SKM-1 treated with dmso at 0.1 percent for 144 hours (cell line): ENCODE results near the gene STAC.

Experiments used
- DNase-seq: peaks from one replicate; lab custom pipeline; 2025; ENCODE audit not compliant: unreplicated experiment; lab: John Stamatoyannopoulos, UW

Gene STAC

GRCh38 chr3:36511791-36512486, 131.6 kb downstream of the STAC start:
- DNase-seq = no peak

- no peak for DNase-seq
These were observed 132.3 kb downstream of the STAC start for GRCh38 chr3:36512555-36512954.

DNA sequence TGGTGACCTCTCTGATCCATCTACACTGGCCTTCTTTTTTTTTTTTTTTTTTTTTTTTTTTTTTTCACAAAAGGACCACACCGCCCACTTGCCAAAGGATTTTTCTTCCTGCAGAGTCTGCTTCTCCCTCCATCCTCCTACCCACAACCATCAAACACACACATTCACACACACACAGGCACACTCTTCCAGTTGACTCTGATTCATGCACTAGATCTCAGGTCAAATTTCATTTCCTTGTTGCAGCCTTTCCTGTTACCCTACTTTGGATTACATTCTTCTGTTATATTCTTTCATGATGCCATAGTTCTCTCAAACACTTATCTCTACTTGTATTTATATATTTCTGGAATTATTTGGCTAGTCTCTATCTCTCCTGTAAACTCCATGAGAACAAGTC, 133.9 kb downstream of the STAC start:
- DNase-seq = no peak

- no peak for DNase-seq
These were observed 139.4 kb downstream of the STAC start for GRCh38 chr3:36519682-36520081.

DNA sequence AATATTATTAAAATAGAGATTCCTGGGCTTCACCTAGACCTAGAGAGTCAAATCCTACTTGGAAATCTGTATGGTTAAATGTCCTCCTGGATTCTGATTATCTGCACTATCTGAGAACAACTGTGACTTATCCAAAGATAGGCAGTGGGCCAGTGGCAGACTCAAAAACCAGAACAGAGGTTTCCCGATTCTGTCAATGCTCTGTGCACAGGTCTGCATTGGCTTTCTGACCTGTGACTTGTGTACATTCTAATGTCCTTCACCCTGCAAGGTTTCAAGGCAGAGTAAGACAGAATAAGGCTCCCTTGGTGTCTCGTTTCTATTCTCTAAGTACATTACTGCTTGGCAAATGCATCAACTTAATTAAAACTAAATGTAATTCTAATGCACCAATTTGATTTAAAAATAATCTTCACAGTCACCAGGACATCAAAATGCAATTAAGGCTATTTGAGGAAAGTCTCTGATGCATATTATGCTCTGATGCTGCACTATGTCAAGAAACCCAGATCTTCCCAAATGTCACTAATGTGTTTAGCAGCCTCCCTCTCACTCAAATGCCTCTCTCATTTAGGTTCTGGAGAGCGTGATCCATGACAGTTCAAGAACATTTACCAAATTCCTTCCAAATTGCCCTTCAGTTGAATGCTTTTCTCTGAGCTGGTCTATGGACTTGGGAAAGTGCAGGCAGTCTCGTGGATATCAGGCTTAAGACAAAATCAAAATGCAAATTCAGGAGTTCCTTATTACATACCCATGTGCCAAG, 140.1 kb downstream of the STAC start:
- no peak for DNase-seq

- DNase-seq = no peak
These were observed 140.7 kb downstream of the STAC start for GRCh38 chr3:36521007-36521379.

- DNase-seq = no peak
These were observed 144.3 kb downstream of the STAC start for GRCh38 chr3:36524560-36524959.

GRCh38 chr3:36525115-36525801, 145.0 kb downstream of the STAC start:
- no peak for DNase-seq

DNA sequence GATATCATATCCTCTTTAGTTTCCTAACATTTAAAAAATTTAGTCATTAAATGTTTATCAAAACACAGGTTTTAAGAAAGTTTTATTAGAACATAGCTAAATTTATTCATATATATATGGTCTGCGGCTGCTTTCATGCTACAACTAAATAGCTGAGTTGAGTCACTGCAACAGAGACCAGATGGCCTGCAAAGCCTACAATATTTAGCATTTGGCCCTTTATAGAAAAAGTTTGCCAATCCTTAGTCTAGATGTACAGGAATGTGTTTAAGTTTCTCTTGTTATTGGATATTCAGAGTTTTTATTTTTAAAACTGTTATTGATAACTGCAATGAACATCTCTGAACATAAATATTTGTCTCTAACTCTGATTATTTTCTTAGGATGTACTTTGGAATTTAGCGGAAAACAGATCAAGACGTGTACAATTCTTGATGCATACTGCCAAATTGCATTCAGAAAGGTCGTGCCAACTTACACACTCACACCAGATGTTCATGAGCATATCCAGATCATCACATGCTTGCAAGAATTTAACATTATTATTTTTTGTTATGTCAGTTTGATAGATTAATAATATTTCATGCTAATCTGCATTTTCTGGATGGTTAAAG, 157.9 kb downstream of the STAC start:
- no peak for DNase-seq

DNA sequence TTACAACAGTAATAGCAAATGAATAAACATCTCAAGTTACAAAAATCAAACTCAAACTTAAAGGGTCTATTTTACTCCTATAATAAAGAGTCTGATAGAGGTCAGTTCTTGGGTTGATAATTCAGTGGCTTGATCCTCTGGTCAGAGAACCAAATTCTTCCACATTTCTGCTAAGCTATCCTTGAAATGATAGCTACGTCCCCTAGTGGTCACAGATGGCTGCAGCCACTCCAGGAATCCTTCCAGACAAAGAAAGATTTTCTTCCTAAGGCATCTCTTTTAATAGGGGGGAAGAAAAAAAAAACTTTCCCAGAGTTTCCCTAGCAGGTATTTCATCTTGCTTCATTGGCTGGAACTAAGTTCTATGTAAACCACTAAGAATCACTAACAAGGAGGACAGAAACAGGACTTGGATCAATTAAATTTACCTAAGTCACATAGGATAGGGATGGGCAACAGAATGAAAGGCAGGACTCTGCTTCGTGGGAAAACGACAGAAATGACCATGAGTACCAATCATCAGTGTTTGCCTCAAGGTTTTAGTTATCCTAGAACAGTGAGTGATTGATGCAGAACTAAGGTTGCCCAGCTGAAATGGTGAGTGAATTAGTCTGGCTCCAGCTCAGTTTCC, 160.7 kb downstream of the STAC start:
- DNase-seq = peak; percentile 15

GRCh38 chr3:36542186-36542585, 161.9 kb downstream of the STAC start:
- no peak for DNase-seq

DNA sequence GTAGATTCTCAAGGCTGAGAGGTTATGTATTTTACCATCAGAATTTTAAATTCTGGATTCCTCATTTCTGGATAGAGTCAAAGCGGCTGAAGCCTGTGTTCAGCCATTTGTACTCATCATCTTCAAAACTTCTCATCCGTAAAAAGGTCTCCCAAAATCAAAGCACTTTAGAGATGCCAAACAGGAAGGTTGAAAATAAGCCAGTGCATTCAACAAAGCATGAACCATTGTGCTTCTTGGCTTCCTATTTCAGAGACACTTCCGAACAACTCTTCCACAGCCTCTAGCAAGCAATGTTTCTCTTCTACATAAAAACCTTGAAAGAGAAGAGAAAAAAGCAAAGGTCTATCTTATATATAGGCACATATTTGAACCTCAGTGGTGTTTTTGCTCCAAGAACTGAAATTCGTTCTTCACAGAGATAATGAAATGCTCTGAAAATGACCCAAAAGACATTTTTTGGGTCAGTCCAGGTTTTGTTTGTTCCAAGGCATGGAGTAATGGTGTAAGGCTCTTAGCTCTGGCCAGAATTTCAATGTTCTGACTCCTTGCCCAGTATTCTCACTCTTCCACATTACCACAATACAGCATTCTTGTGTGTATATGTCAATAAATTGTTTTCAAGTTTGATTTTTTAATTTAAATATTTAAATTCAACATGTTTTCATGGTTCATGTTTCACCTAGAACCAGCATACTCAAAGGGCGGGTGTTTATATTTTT, 163.1 kb downstream of the STAC start:
- no peak for DNase-seq

GRCh38 chr3:36546226-36546625, 165.9 kb downstream of the STAC start:
- no peak for DNase-seq

DNA sequence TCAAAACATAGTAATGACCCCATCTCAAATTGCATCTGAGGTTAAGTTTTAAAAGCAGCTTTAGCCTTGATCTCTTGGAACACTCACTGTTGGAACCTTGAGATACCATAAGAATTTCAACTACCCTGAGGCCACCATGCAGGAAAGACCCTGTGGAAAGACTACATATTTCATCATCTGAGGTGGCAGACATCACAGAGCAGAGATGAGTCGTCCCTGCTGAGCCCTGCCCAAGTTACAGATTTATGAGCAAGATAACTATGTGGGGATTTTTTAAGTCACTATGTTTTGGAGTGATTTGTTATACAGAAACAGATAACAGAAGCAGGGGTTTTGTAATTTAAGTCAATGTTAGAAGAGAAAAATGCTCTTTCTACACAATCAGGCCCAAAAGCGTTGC, 168.4 kb downstream of the STAC start:
- no peak for DNase-seq

- no peak for DNase-seq
These were observed 176.9 kb downstream of the STAC start for GRCh38 chr3:36557021-36557707.

DNA sequence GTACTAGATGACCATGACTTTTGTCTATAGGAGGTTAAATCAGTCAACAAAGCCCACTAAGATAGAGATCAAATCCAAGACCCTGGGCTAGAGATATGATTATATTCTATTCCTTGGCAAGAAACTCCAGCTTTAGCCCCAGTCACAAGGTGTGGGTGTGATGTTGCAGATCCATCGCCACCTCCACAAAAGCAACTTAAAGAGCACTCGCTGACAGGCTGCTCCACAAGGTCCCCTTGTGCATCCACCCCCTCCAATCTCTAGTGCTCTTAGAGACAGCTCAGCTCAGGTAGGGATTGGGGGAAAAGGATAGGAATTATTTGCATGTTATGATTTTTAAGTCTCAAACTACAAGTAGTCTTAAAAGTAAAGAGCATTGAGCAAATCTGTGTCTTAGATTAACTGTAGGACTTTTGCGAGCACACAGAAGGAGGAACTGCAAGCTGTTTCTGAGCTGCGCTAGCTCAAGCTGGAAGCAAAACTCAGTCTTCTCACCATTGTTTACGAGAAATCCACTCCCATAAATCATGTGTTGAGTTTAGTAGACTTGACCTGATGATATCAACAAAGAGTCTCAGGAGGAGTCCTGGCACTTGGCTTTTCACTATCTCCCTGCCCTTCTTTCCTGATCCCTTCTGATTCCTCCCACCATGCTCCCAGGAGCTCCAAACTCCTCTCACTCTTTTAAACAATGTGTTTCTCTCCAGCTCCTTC, 177.6 kb downstream of the STAC start:
- DNase-seq = no peak

DNA sequence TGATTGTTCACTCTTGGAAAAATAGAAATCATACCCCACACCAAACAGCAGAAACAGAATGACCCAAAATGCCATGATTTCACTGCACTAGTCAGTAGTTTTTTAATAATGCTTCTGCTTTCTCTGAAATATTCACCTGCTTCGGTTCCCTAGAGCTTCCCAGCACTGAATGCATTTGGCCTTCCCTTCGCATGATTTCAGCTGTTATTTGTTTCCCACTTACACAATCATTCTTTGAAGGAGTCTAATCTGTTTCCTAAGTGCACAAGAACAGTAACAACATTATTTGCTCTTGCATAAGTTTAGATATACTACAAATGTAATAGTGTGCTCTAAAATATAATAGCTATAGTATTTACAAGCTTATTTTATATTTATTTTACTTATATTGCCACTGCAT, 178.7 kb downstream of the STAC start:
- no peak for DNase-seq

DNA sequence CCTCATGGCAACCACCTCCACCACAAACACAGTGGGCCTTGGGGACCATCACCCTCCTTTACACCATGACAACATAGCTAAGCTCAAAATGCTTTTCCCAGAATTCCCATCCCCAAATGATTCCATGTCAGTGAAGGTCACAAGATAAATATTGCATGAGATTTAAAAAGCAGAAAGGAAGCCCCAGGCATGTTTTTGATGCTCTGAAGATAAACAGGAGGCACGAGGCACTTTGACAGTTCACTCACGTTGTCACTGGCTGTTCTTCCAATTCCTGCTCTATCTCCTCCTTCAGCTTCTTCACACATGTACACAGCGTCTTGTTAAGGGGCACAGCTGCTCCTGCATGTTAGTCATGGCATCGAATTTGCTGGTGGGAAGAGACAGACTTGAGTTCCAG, 180.4 kb downstream of the STAC start:
- no peak for DNase-seq

GRCh38 chr3:36561601-36562000, 181.3 kb downstream of the STAC start:
- DNase-seq = no peak
